GM18505 (cell line): ENCODE data around the gene CPTP.
"Not testable (repeated sequence)": the region's sequence is repeated elsewhere in the genome, so short reads cannot be mapped to it uniquely, and the experiment has no call there.

Source experiments
- ATAC-seq: cut with Tn5 transposase; IDR thresholded peaks from one replicate; pipeline ENCODE4 v1.9.1; 2021; ENCODE audit not compliant: unreplicated experiment
- POLR2A ChIP-seq: IDR thresholded peaks from 4 replicates; pipeline ENCODE4 v1.6.1; 2011; ENCODE audit warnings: borderline replicate concordance; ENCODE audit not compliant: insufficient read depth, insufficient read length; ENCODE audit errors: extremely low read depth

The CPTP gene

GRCh38 chr1:1313500-1314236, 10.9 kb upstream of the CPTP start:
- TF ChIP-seq POLR2A: no peak
- no peak for ATAC-seq

GRCh38 chr1:1314237-1314586, 10.4 kb upstream of the CPTP start:
- ATAC-seq: no peak
- no peak for TF ChIP-seq POLR2A

- ATAC-seq: no peak
- no peak for TF ChIP-seq POLR2A
These were observed 9.8 kb upstream of the CPTP start for GRCh38 chr1:1314678-1315335.

- no peak for ATAC-seq
- TF ChIP-seq POLR2A: no peak
These were observed 9.1 kb upstream of the CPTP start for GRCh38 chr1:1315435-1315954.

- ATAC-seq: not testable (repeated sequence)
These were observed 8.4 kb upstream of the CPTP start for GRCh38 chr1:1316199-1316598.

GRCh38 chr1:1317420-1317819, 7.2 kb upstream of the CPTP start:
- no peak for ATAC-seq
- TF ChIP-seq POLR2A: no peak

- ATAC-seq: no peak
These were observed 6.4 kb upstream of the CPTP start for GRCh38 chr1:1318131-1318652.

GRCh38 chr1:1318777-1319645, 5.6 kb upstream of the CPTP start:
- TF ChIP-seq POLR2A: no peak
- ATAC-seq: no peak

More at GRCh38 chr1:1318131-1318652, 6.4 kb upstream of the CPTP start:
- no peak for TF ChIP-seq POLR2A

- ATAC-seq: no peak
- TF ChIP-seq POLR2A: no peak
These were observed 5.0 kb upstream of the CPTP start for GRCh38 chr1:1319646-1319941.

GRCh38 chr1:1320666-1321448, 3.7 kb upstream of the CPTP start:
- no peak for ATAC-seq
- no peak for TF ChIP-seq POLR2A

GRCh38 chr1:1321477-1321876, 3.1 kb upstream of the CPTP start:
- ATAC-seq: no peak
- TF ChIP-seq POLR2A: no peak

- no peak for ATAC-seq
- no peak for TF ChIP-seq POLR2A
These were observed 2.2 kb upstream of the CPTP start for GRCh38 chr1:1322418-1322817.

- no peak for TF ChIP-seq POLR2A
These were observed 1.6 kb upstream of the CPTP start for GRCh38 chr1:1322952-1323351.

More at GRCh38 chr1:1322952-1323351, 1.6 kb upstream of the CPTP start:
- no peak for ATAC-seq
